GM21723 (cell line): ENCODE measurements around the gene ACTN1.

Source experiments
- ATAC-seq: cut with Tn5 transposase; IDR thresholded peaks from one replicate; pipeline ENCODE4 v1.9.1; 2021; ENCODE audit warnings: mild to moderate bottlenecking, moderate library complexity; ENCODE audit not compliant: unreplicated experiment

Gene ACTN1

DNA sequence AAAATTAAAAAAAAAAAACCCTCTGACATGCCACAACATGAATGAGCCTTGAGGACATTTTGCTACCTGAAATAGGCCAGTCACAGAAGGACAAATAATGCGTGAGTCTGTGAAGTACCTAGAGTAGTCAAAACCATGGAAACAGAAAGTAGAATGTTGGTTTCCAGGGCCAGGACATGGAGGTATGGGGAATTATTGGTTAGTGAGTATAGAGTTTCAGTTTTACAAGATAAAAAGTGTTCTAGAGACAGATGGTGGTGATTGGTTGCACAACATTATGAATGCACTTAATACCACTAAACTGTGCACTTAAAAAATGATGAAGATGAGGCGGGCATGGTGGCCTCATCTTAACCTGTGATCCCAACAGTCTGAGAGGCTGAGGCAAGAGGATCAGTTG, 138.6 kb downstream of the ACTN1 start:
- no peak for ATAC-seq

DNA sequence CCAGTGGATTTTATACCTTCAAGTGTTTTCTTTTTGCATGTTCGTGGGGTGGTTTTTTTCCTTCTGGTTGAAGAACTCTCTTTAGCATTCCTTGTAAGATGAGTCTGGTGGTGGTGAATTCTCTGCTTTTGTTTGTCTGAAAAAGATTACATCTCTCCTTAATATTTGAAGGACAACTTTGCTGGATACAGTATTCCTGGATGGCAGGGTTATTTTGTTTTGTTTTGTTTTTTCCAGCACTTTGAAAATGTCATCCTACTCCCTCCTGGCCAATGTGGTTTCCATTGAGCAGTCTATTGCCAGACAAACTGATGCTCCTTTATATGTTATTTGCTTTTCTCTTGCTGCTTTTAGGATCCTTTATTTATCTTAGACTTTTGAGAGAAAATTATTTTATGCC, 143.0 kb downstream of the ACTN1 start:
- no peak for ATAC-seq

GRCh38 chr14:68834816-68835215, 144.3 kb downstream of the ACTN1 start:
- no peak for ATAC-seq

DNA sequence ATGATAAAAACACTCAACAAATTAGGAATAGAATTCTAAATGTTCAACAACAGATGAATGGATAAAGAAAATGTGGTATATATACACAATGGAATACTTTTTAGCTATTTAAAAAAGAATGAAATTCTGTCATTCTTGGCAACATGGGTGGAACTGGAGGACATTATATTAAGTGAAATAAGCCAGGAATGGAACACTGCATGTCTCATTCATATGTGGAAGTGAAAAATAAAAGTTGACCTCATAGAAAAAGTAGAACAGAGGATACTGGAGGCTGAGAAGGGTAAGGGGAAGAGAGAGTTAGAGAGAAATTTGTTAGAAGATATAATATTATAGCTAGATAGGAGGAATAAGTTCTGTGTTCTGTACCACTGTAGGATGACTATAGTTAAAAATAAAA, 150.4 kb downstream of the ACTN1 start:
- no peak for ATAC-seq

GRCh38 chr14:68825729-68826128, 153.4 kb downstream of the ACTN1 start:
- no peak for ATAC-seq

DNA sequence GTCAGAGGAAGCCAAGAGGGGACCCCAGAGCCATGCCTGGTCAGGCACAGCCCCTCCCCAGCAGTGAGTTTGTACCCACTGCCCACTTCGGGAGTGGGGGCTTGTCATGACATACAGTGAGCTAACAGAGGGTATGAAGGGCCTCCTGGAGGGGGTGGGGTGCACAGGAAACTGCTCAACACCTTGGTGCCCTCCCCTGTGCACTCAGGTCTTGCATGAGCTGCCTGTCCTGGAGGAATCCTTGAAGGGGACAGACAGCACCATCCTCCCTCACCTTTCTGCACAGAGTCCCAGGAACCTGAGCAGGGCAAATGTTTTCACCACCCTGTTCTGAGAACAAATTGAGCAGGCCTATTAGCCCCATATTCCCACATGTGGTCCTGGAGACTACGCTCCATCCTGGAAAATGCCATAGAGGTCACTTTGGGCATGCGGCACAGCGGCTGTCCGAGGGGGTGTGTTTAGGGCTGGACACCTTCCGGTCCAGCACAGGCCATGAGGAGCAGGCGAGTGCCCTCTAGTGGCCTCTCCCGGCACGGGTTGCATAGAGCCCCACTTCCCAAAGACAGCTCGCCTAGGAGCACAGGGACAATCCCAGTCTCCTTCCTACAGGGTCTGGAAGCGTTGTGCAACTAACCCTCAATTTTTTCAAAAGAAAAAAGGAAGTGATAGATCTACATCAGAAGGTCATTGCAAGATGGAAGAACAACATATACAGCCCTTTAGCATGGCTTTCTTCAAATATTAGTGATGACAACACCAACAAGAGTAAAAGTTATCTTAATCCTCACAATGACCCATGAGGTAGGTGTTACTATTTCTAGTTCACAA, 154.4 kb downstream of the ACTN1 start:
- no peak for ATAC-seq

GRCh38 chr14:68824207-68824516, 154.9 kb downstream of the ACTN1 start:
- no peak for ATAC-seq
